HuH-7.5 (cell line): Measurements from ENCODE around the gene ALOX5.
A peak's percentile ranks its signal among the peaks of the same experiment; 100 is the strongest.
"Not testable (repeated sequence)": the region's sequence is repeated elsewhere in the genome, so short reads cannot be mapped to it uniquely, and the experiment has no call there.

Source experiments
- DNase-seq: peaks from one replicate; pipeline ENCODE4 v3.0.0; 2011; ENCODE audit warnings: low spot score

Gene ALOX5

DNA sequence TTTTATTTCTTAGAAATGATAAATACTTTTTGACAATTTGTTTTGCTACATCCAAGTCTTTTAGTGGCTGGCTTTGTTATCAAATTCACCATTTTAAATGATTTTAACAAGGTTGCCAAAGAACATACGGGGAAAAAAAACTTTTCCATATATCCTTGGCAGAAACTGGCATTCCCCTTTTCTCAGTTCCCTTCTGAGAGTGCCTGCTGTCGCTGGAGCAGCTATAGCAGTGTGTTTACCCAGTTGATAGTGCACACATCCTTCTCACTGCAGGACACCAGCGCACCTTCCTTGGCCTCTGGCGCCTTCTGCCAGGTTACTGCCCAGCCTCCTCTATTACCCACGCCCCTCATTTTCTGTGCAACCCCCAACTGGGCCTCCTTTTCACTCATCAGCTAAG lies 94.1 kb downstream of the ALOX5 start:
- no peak for DNase-seq

DNA sequence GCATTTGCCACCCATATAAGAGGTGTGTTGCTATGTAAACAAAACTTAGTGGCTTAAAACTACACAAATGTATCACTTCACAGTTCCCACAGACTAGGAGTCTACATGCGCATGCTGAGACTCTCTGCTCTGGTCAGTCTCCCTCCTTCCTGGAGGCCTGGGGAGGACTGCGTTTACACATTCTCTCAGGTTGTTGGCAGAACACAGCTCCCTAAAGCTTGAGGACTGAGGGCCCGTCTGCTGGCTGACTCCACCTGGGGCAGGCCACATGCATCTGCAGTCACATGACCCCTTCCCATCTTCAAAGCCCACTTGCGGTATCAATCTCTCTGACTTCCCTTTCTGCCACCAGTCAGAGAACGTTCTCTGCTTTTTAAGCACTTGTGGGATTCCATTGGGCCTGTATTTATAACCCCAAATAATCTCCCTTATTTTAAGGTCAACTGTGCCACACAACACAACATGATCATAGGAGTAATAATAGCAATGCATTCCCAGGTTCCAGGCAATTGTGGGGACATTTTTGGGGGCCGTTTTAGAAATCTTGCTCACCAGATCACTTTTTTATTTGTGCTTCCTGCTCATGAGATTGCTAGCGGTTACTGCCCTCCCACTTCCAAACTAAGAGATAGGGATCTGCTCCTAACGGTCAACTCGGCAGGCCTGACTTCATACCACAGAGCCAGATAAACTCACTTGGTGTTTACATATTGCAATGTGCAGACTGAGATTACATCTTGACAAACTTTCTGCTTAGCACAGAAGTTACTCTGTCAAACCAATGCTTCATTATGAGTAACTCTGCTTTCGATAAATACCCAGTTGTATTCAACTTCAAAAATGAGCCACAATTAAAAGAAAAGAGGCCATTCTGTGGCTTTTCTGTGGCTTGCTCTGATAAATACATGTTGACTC lies 96.3 kb downstream of the ALOX5 start:
- peak; percentile 40 for DNase-seq

DNA sequence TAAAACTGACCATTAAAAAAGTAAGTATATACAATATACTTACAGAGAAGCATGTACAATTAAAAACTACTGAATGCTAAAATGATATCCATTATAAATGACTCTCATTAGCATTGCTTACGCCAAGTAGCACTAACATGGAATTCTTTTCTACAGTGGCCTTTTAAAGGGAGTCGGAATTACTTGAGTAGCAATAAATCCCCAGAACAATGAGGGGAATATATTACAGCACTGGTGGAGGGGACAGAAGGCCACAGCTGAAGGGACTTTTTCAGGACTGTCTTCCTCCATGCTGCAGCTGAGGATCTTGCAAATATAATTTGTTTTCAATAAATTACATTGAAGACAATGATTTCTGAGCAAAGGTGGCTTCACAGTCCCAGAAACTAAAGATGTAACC lies 97.0 kb downstream of the ALOX5 start:
- no peak for DNase-seq

DNA sequence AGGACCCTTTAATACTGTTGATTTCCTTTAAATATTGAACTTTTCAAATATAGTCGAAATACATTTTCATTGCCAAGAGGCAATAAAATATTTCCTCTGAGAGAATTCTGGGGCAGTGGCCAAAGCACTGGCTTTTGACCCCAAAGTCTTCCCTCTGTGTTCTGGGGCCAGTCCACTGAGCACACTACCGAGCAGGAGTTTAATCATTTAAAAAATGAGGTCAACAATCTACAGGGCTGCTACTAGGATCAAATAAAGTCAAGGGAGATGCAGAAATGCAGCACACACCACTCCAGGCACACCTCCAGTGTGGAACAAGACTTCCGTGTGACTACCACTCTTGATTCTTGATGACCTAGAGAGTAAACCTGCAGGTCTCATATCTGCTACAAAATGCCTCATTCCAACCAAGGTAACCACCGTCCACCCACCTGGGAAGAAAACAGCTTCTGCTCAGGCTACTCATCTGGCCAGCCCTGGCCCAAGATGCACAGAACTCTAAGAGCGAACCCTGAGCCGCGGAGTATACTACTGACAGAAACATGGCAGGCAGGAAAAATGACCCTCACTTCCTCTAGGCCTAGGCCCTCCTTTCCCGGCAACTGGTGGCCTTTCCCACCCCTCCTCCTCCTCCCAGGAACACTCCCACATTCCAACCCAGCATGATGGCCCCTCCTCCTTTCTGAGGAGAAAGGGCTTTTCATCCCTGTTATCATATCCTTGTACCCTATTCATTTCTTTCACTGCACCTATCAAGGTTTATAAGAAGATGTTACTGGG lies 97.7 kb downstream of the ALOX5 start:
- no peak for DNase-seq

DNA sequence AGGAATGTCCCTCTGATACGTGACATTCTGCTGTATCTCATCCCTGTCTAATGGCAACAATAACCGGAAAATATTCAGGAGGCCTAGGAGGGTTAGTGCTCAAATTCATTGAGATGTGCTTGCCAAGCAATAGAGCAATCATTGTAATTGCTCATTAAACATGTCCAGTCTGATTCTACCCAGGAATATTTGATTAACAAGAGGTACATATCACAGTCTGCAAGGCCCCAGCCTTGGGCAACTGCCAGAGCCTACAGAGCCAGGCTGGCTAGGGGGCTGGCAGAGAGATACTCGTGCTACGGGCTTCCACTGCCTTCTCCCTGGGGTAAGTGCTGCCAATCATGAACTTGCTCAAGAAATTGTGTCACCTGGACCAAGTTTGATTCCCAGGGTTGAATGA lies 99.1 kb downstream of the ALOX5 start:
- no peak for DNase-seq

DNA sequence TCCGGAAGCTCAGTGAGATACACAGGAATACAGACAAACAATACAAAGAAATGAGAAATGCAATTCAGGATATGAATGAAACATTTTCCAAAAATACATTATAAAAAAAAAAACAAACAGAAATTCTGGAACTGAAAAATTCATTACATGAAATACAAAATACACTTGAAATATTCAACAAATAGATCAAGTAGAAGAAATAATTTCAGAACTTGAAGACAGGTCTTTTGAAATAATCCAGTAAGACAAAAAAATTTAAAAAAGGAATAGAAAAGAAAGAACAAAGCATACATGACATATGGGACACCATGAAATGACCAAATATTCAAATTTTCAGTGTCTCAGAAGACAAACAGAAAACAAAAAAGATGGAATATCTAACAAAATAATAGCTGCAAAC lies 102.5 kb downstream of the ALOX5 start:
- no peak for DNase-seq

DNA sequence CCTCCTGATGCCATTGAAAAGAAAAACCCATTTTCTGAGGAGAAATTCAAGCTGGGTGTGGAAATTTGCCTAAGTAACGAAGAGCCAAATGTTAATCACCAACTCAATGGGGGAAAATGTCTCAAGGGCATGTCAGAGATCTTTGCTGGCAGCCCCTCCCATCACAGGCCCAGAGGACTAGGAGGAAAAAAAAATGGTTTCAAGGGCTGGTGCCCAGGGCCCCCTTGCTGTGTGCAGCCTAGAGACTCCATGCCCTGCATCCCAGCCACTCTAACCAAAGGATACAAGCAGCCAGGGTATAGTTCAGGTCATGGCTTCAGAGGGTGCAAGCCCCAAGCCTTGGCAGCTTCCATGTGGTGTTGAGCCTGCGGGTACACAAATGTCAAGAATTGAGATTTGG lies 106.3 kb downstream of the ALOX5 start:
- no peak for DNase-seq

DNA sequence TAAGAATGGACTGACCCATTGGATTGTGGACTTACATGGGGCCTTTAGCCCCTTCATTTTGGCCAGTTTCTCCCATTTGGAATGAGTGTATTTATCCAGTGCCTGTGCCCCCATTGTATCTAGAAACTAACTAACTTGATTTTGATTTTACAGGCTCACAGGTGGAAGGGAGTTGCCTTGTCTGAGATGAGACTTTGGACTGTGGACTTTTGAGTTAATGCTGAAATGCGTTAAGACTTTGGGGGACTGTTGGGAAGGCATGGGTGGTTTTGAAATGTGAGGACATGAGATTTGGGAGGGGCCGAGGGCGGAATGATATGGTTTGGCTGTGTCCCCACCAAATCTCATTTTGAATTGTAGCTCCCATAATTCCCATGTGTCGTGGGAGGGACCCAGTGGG lies 107.1 kb downstream of the ALOX5 start:
- DNase-seq, result not testable (repeated sequence)

DNA sequence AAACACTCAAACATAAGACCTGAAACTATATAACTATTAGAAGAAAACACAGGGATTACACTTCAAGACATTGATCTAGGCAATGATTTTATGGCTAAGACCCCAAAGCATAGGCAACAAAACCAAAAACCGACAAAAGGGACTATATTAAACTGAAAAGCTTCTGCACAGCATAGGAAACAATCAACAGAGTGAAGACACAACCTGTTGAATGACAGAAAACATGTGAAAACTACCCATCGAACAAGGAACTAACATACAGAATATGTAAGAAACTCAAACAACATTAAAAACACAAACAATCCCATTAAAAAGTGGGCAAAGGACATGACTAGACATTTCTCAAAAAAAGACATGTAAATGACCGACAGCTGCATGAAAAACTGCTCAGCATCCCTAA lies 109.0 kb downstream of the ALOX5 start:
- no peak for DNase-seq

DNA sequence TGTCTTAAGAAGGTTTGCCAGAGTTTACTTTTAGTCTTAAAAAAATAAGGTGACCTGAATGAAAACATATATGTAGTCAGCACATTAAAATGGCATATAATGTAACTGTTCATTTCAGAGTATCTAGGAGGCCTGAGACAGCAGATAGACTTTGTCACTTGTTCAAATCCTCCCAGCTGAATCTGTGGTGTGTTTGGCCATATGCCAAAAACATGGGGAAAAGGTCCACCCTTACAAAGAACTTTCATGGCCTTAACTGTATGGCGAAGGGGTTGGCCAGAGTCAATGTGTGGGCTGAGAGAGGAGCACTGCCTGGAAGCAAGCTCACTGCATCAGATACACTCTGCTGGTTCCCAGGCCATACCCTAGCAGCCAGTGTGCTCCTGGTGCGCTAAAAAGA lies 113.7 kb downstream of the ALOX5 start:
- no peak for DNase-seq

DNA sequence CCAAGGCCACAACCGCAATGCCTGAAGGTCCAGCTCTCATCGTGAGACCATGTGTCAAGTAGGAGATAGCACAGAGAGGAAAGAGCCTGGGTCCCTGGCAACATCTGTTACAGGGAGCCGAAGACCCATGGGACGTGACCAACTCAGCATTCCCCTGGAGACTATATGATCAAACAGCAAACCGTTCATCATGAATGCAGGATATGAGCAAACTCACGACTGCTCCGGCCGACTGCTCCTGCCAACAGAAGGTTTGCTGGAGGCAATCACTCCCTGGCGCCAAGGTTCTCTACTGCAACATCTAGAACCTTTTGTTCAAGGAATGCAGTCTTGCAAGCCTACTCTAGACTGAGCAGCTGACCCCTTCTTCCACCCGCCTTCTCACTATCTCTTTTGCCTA lies 114.3 kb downstream of the ALOX5 start:
- DNase-seq, result no peak

DNA sequence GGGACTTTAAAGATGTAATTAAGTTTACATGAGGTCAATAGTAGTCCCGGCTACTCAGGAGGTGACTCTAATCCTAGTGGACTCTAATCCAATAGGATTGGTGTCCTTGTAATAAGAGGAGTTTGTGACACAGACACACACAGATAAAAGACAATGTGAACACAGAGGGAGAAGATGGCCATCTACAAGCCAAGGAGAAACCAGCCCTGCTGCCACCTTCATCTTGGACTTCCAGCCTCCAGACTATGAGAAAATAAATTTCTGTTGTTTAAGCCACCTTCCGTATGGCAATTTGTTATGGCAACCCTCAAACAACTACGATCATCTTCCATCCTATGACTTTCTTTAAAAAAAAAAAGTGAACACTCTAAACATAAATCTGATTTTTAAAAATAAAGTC lies 116.3 kb downstream of the ALOX5 start:
- DNase-seq, result no peak

DNA sequence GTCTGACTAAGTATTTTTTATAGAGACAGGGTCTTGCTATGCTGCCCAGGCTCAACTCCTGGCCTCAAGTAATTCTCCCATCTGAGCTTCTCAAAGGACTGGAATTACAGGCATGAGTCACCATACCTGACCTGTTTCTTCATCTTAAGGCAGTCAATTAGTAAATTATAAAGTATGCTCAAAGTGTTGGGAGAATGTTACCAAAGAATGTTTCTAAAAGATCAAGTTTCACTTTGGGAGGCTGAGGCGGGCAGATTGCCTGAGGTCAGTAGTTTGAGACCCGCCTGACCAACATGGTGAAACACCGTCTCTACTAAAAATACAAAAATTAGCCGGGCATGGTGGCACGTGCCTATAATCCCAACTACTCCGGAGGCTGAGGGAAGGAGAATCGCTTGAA lies 117.0 kb downstream of the ALOX5 start:
- DNase-seq, result no peak
